NCI-H1048 (cell line): ENCODE measurements around the gene CHKA.

ENCODE experiments used
- DNase-seq: peaks from one replicate; lab custom pipeline; 2025; lab: John Stamatoyannopoulos, UW

The CHKA gene

GRCh38 chr11:68142441-68143309, 21.5 kb upstream of the CHKA start:
- no peak for DNase-seq

GRCh38 chr11:68142028-68142412, 20.8 kb upstream of the CHKA start:
- DNase-seq = no peak

GRCh38 chr11:68141246-68142027, 20.2 kb upstream of the CHKA start:
- DNase-seq = no peak

GRCh38 chr11:68140496-68141245, 19.5 kb upstream of the CHKA start:
- no peak for DNase-seq

GRCh38 chr11:68138237-68138636, 17.0 kb upstream of the CHKA start:
- DNase-seq = no peak

GRCh38 chr11:68137833-68138232, 16.6 kb upstream of the CHKA start:
- no peak for DNase-seq

GRCh38 chr11:68136866-68137265, 15.7 kb upstream of the CHKA start:
- DNase-seq = no peak

- no peak for DNase-seq
Measured at GRCh38 chr11:68135161-68135560, 14.0 kb upstream of the CHKA start.

GRCh38 chr11:68133761-68134160, 12.6 kb upstream of the CHKA start:
- no peak for DNase-seq

GRCh38 chr11:68130121-68130520, 8.9 kb upstream of the CHKA start:
- DNase-seq = no peak

GRCh38 chr11:68128682-68129327, 7.6 kb upstream of the CHKA start:
- no peak for DNase-seq

- no peak for DNase-seq
Measured at GRCh38 chr11:68127714-68128681, 6.8 kb upstream of the CHKA start.

GRCh38 chr11:68125164-68125563, 4.0 kb upstream of the CHKA start:
- DNase-seq = no peak

GRCh38 chr11:68122936-68123539, 1.9 kb upstream of the CHKA start:
- no peak for DNase-seq

- DNase-seq = no peak
Measured at GRCh38 chr11:68120273-68121066, 718 bp downstream of the CHKA start.

- no peak for DNase-seq
Measured at GRCh38 chr11:68118706-68119448, 2.3 kb downstream of the CHKA start.

- no peak for DNase-seq
Measured at GRCh38 chr11:68117853-68118470, 3.2 kb downstream of the CHKA start.

GRCh38 chr11:68116974-68117373, 4.2 kb downstream of the CHKA start:
- DNase-seq = no peak
